CD4-positive, alpha-beta T cell treated with Interleukin-15 for 1 hour (primary cell): ENCODE results near the gene MED12L.

Experiments used
- DNase-seq: peaks from one replicate; pipeline ENCODE4 v3.0.0-alpha.2; 2020

MED12L gene

DNA sequence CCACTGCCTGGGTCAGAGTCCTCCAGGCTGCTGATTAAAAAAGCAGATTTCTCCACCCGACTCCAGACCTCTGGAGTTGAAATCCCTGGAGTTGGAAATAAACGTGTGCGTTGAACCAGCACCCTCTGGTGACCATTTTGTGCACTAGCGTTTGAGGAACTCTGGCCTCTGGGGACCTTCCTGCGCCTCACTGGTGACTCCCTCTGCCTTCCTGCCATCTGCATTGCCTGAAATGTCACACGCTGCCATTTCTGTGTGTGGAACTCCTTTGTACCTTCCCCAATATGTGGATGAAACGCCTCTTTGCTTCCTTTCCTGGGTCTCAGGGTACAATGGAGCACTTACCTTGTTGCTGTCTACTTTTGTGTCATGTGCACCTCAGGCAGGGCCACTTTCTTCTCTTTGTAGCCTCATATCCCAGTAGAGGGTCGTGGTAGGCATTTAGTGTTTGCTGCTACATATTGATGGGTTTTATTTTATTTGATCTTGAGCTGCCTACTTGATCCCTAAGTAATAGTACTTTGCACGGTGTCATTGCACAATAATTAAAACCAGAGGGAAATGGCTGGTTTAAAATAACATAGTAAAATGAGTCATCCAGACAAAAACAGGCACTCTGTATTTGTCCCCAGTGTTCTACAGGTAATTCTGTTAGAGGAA lies 60.7 kb downstream of the MED12L start:
- peak; percentile 61 for DNase-seq

DNA sequence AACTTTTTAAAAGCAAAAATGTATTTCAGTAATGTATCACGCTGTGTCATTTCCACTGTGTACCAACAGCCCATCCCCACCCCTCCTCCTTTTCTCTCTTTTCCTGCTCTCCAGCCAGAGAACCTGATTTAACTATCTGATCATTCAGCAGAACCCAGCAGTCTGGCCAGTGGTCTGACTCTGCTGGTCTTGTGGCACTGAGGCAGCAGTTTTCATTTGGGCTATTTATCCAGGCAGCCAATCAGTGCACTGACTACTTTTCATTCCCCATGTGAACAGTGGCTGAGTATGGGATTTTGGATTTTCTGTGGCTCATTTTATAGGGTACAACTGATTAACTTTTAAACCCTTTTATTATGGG lies 61.2 kb downstream of the MED12L start:
- DNase-seq: no peak

DNA sequence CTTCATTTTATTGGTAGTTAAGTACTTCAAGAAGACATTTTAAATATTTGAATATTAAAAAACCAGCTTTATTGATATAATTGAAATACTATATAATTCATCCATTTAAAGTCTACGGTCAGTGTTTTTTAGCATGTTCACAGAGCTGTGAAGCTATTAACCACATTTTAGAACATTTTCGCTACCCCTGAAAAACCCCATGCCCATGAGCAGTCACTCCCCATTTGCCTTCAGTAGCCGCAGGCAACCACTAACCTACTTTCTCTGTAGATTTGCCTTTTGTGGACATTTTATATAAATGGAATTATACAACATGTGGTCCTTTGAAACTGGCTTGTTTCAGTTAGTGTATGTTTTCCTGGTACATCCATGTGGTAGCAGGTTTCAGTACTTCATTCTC lies 61.8 kb downstream of the MED12L start:
- no peak for DNase-seq

DNA sequence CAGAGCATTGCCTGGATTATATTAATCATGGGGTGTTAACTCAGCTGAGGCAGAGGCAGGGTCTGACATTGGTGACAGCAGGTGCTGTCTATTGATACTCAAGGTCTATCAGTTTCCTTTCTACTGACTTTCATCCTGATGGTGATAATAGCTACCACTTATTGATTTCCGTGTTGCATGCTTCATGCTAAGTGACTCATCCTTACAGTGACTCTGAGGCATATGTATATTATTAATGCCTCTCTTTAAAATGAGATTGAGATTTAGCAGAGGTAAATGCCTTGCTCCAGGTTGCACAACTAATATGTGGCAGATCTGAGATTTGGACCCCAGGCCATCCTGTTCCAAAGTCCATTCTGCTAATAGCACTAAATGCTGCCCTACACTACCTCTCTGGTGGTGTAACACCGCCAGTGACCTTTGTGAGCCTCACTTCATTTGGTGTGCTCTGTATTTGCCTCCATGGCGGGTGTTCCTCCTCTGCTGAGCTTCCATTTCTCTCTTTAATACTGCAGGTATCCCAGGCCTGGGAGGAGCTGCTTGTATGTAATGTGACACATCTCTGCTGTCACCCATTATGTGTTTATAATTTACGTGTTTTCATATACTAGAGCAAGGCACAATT lies 67.1 kb downstream of the MED12L start:
- DNase-seq: no peak

DNA sequence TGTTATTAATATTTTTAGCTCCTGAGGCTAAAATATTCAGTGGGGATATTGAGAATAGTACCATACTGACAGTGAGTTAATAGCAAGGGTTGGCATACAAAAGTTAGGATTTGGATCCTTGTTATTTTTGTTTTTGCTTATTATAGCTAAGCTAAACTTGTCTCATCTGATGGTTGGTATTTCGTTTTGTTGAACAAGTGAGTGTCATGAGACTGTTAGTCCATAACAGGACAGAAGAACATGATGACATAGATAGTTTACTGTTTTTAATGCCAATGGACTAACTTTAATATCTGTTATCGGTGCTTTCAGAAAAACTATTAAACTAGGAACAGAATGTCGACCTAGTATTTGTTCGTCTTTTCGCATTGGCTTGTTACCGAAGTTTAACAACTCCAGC lies 69.1 kb downstream of the MED12L start:
- DNase-seq: no peak

DNA sequence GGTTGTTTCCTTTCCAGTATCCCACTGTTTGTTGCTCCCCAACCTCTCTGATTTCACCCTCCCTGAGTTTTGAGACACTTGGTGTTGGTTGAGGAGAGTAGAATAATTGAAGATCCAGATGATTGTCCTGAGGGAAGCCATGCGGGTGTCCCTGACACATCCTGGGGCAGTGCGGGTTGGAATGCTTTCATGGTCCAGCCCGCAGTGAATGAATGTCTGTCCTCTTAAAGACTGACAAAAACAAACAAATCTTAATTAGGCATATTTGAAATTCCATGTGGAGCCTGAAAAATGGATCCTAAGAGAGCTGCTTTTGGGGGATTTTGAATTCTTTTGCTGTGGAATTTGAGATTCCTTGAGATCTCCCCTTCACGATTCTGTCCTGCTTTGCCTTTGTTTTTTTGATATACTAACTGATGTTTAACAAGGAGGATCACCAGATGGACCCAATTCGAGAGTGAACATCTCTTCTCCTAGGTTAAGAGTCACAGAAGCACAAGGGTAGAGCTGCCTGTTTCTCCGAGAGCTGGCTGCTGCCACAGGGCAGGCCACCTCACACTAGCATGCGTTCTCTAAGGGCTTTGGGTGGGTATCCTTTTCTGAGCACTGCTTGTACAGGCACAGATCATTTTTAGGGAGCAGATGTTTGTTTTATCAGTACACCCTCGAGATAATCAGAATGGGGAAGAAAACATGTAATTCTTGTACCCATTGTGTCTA lies 70.1 kb downstream of the MED12L start:
- no peak for DNase-seq

DNA sequence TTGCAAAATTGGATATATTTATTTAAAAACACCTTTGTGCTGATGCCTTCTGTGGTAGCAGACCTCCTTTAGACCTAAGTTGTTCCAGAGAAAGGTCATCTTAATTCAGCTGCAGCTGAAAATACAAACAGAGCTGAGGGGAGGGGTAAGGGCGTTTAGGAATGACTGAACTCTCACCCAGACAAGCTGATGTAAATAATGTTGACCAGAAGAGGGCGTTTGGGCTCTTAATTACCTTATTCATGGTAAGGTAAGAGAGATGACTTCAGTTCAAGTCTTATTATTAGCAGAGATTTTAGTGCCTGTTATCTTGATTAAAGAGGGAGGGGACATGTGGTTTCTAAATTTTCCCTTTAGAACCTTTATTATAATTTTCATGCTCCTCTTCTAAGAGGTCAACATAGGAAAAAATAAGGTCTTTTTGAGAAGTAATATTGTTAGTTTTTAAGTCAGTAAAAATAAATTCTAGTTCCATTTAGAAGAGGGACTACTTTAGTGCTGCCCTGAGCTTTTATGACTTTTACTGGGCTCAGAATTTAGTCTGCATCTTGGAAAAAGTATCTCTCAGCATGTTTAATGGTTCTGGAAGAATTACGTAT lies 71.3 kb downstream of the MED12L start:
- no peak for DNase-seq

DNA sequence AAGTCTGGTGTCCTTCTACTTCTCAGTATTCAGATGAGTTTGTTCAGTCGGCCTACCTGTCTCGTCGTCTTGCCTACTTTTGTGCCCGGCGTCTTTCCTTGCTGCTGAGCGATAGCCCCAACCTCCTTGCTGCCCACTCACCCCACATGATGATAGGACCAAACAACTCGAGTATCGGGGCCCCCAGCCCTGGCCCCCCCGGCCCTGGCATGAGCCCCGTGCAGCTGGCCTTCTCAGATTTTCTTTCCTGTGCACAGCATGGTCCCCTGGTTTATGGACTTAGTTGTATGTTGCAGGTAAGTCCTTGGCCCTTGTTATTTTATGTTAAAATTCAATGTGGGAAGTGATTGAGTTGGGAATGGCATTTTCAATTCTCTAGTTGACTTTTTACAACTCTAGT lies 74.3 kb downstream of the MED12L start:
- DNase-seq: no peak

DNA sequence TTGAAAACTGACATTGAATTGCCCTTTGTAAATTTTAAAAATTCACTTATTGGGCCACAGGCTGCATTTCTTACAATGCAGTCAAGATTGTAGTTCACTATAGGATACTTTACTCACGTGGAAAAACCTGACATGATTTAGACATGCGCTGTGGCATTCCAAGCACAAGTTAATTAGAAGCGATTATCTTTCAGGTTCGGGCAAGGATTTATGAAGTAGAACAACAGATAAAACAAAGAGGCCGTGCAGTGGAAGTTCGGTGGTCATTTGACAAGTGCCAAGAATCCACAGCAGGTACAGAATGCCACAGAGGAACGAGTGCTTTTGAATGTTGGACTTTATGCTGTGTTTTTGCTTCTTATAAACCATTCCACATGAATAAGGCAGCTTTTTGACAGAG lies 79.8 kb downstream of the MED12L start:
- DNase-seq: no peak

DNA sequence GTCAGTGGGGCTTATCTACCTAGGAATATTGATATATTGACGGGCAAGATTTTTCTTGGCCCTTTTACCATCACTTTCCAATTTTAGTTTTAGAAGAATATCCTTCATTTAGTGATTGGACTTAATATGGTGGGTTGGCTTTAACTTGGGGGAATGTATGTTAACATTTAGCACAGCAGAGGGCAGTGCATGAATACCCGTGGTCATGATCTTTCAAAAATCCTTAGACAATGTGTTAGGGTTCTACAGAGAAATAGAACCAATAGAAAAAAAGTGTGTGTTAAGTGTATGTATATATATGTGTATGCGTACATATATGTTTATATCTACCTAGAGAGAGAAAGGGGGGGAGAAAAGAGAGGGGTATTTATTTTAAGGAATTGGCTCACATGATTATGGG lies 80.7 kb downstream of the MED12L start:
- DNase-seq: no peak

DNA sequence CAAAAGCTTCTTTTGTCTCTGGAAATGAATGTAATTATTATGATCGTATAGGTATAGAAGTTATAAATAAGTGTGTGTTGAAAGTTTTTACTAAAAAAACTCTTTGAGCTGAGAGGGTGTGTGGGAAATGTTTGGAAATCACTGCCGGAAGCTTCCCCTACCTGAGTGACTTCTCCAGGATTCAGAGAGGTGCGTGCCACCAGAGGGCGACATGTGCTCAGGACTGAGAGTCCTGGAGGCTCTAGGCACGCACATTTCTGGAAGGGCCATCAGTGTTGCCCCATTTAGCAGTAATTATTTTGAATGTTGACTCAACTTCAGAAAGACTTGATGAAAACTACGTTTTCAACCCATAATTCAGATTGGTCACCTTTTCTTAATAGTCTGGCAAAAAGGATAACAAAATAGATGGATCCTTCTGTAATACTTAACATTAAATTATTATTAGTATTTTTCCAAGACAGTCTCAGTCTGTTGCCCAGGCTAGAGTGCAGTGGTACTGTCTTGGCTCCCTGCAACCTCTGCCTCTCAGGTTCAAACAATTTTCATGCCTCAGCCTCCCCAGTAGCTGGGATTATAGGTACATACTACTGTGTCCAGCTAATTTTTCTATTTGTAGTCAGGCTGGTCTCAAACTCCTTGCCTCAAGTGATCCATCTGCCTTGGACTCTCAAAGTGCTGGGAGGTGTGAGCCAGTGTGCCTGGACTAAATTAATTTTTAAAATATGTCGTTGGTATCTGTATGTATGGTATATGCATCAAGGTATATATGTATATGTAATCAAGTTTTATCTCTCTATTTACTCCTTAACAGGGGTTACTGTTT lies 83.0 kb downstream of the MED12L start:
- DNase-seq: peak; percentile 69

DNA sequence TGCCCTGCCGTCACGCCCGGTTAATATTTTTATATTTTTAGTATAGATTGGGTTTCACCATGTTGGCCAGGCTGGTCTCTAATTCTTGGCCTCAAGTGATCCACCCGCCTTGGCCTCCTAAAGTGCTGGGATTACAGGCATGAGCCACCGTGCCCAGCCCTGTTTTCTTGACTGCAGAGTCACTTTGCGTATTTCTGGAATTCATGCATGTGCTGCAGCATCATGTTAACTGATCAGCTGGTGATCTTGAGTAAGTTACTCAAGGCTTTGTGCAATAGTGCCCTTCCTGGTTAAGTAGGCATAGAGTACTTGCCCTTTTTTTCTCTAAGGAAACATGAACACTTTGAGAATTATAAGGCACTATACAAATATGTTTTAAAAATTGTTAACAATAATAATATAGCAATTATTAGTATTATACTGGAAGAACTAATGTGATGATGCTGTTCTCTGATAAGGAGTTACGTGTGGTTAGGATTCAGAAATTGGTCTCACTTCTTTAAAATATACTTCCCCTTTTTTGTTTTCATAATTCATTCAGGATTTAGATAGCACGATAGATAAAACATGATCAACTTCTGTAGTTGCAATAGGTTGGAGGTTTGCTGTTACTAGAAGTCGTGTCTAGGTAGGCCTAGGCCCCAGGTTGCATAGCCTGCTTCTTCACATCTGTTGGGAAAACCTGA lies 83.9 kb downstream of the MED12L start:
- no peak for DNase-seq

DNA sequence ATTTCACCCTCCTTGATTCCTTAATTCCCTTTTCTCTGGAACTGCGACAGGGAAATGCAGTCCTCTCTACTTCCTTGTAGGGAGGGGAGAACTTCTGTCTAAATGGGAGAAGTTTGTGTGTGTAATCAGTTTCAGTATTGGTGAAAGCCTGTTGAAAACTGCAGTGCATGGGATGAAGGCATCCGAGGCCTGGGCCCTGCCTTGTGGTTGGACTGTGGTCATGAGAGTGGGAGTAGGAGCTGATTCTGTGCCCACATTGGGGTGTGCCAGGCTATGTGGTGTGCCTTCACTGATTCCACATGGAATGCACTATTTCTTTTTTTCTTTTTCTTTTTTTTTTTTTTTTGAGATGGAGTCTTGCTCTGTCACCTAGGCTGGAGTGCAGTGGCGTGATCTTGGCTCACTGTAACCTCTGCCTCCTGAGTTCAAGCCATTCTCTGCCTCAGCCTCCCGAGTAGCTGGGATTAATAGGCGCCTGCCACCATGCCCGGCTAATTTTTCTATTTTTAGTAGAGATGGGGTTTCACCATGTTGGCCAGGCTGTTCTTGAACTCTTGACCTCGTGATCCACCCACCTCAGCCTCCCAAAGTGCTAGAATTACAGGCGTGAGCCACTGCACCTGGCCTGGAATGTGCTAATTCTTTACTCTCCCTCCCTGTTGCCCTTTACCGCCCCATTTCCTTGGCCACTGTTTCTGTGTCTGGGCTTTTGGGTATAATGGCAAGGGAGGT lies 84.7 kb downstream of the MED12L start:
- peak; percentile 34 for DNase-seq

DNA sequence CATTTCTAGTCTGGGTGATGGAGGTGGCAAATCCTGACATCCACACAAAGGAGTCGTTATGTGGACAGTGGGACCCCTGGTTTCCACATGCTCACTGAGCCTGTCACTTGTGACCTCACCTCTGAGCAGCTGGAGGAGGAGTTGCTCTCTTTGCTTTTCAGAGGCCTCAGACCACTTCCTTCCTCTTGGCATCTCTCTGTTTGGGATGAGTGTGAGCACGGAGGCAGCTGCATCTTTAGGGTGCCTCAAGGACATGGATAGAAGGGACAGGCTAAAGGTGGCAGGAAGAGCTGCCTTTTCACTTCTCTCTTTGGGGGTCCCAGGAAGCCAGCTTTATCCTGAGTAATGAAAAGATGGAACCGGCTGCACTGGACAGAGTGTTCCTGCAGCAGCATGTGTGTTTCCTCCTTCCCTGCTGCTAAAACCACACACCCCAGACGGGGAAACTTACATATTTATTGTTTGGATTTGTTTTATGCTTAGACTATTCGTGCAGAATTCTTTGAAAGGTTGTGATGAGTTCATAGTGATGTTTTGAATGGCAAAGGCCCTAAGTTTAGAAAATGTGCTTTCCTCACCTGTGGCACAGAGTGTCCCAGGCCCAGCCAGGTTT lies 85.8 kb downstream of the MED12L start:
- peak; percentile 20 for DNase-seq

DNA sequence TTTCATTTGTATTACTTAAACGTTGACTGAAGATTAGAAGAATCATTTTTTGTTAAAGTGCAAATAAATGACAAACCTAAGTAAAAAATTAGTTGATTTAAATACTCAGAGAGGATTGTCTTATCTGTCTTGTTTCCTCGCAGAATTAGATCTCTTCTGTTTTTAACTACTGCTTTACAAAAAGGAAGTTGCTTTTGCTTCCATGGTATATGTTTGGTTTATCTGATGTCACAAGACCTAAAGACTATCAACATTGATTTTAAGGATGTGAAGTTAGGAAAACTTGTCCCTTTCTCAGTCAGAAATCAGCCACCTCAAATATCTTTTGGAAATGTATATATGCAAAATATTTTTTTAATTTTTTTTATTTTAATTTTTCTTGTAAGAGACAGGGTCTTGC lies 88.9 kb downstream of the MED12L start:
- no peak for DNase-seq

DNA sequence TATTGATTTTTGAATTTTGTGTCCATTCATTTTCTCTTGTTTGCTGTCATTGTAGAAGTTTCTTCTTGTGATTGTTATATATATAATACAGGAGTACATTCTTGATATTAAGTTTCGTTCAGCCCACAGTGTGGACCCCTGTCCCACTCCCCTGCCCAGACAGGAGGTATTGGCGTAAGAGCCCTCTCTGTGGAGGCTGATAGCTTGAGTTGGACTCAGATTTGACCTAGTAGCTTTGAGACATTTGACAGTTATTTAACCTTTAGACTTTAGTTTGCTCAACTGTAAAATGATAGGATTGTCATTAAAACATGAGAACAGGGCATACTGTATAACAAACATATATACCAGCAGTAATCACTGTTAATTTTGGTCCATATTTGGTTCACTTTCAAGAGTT lies 90.5 kb downstream of the MED12L start:
- DNase-seq: no peak

DNA sequence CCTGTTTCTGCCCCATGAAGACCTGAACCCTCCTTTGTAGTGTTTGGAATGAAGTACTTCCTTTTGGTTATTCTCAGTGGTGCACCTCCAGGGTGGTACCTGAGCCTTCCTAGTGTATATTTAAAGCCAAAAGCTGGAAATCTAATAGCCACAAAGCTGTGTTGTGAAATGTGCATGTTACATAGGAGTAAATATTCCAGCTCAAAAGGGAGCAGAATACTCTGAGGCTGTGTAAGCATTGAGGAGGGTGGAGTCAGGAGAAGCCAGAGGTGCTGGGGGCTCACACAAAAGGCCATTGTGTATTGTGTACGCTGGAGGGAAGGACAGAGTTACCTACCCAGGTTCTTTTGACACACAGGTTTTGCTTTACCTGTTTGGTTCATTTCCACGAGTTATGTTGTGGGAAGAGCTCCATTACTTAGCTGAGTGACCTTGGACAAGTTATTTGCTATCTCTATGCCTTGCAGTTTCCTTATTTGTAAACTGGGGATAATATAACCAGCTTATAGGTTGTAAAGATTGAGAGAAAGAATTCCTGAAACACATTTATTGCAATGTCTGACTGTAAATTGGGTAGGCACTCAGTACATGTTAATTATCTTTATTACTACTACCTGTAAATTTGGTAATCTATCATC lies 92.9 kb downstream of the MED12L start:
- DNase-seq: no peak

DNA sequence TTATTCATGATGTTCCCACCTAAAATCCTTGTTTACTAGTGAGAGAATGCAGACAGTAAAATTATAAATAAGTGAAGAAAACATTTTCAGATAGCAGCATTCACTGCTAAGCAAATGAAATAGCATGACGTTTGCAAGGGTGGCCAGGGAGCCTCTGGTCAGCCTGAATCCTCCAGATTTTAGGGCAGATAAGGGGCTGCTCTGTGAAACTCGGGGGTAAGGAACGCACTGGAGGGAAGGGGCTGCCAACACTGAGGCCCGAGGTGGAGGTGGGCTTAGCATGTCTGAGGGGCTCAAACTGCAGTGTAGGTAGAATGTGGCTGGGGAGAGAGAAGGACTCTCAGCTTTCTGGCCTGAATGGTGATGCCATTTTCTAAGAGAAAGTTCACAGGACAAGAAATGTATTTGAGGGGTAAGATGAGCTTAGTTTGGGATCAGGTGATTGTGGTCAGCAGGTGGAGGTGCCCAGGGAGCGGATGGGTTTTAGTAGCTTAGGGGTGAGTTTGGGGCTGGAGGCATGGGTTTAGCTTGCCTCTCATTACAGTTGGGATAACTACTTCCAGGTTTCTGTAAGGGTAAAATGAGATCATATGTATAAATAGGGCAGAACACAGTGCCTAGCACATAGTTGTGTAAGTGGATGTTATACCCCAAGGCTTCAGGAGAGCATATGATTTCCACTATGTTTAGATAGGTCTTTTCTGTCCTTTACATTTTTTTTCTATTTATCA lies 97.0 kb downstream of the MED12L start:
- no peak for DNase-seq

DNA sequence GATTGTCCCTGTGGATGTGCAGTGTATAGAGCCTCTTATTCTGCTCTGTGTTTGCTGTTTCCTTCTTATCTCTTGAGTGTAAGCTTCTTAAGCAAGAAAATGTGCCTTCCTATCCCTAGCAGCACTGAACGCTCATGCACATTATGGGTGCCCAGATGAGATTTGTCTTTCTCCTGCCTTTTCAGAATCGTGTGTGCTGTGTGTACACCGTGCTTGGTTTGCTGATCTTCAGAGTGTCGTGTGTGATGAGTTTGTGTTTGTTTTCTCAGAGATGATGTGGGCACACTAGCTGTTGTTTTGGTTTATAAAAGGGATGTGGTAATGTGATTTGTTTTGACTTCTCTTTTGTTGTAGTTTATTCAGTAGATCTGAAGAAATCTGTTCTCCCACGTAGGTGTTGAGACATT lies 97.8 kb downstream of the MED12L start:
- no peak for DNase-seq

DNA sequence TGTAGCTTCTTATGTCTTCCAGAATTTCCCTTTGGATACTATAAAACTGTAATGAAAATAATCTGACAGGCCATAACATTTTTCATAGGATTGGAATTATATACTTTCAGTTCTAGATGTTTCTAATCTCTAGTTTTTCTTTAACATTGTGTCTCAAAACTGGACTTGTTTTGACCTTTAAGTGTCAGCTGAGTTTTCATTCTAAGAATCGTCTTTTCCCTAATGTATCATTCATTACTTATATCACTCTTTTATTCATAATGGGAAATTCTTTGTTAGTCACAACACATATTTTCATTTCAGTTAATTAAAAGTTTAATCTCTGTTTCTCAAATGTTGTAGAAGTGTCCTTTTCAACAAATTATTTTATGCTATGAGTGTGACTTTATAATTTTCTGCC lies 105.6 kb downstream of the MED12L start:
- DNase-seq: no peak
